Epithelial cell of proximal tubule (primary cell): ENCODE results near the gene CFAP43. TPM values are rescaled to one million over a fixed set of nuclear protein-coding genes. Genes with fewer than 3 reads are reported as not detected.
"Not testable (repeated sequence)": the region's sequence is repeated elsewhere in the genome, so short reads cannot be mapped to it uniquely, and the experiment has no call there.

Source experiments
- DNase-seq: peaks from one replicate; pipeline ENCODE4 v3.0.0-alpha.2; 2011; ENCODE audit warnings: low read depth
- H3K4me3 ChIP-seq: 2 replicates; pipeline ENCODE4 v1.5.1; 2011; ENCODE audit warnings: low read depth, mild to moderate bottlenecking, low read length
- total RNA-seq: library from RNA; depleted of rRNA; stranded (reverse); fragments of >200 nt; gene quantifications from 2 replicates; pipeline ENCODE4 v1.2.3, GENCODE V29; 2015
- TF ChIP-seq, protein P1 (sequence below): conservative IDR thresholded peaks from 2 replicates; pipeline ENCODE4 v1.5.1; 2012; ENCODE audit warnings: low read depth, mild to moderate bottlenecking, low read length

CFAP43 gene
- total RNA-seq, 1 donor from 2014 or later, result 0.46 TPM

DNA sequence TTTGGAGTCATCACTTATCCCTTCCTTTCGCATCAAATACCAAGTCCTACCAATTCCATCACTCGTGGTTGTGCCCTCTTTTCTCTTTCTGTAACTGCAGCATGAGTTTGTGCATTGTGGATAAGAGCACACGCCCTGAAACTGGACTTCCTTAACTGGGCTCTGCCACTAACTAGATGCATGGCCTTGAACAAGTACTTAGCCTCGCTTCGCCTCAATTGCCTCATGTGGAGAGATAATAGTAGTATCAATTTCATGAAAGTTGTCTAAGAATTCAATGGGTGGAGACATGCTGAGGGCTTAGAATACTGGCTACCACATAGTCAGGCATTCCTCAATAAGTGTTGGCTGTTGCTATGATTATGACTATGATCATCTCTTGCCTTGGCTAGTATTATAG, 41.5 kb downstream of the CFAP43 start:
- no peak overlapping the region for H3K4me3 ChIP-seq
- DNase-seq, result no peak
- TF ChIP-seq, protein P1, sequence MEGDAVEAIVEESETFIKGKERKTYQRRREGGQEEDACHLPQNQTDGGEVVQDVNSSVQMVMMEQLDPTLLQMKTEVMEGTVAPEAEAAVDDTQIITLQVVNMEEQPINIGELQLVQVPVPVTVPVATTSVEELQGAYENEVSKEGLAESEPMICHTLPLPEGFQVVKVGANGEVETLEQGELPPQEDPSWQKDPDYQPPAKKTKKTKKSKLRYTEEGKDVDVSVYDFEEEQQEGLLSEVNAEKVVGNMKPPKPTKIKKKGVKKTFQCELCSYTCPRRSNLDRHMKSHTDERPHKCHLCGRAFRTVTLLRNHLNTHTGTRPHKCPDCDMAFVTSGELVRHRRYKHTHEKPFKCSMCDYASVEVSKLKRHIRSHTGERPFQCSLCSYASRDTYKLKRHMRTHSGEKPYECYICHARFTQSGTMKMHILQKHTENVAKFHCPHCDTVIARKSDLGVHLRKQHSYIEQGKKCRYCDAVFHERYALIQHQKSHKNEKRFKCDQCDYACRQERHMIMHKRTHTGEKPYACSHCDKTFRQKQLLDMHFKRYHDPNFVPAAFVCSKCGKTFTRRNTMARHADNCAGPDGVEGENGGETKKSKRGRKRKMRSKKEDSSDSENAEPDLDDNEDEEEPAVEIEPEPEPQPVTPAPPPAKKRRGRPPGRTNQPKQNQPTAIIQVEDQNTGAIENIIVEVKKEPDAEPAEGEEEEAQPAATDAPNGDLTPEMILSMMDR, result no peak

DNA sequence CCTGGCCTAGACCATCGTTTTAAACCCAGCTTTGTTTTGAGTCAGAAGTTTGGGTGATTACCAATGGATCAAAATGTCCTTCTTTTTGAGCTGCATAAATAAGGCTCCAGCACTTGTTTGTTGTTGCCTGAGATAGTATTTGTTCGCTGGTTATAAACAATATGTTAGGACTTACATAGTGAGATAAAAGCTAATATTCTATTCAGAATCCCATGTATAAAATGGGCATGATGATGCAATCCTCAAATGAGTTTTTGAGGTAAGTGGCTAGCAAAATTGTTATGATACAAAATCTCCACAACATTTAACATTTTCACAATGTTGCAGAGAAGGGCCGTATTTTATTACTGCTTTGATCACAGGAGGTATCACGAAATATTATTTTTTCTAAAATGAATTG, 48.5 kb downstream of the CFAP43 start:
- no peak for DNase-seq
- H3K4me3 ChIP-seq, result no peak overlapping the region
- TF ChIP-seq, protein P1, result no peak

DNA sequence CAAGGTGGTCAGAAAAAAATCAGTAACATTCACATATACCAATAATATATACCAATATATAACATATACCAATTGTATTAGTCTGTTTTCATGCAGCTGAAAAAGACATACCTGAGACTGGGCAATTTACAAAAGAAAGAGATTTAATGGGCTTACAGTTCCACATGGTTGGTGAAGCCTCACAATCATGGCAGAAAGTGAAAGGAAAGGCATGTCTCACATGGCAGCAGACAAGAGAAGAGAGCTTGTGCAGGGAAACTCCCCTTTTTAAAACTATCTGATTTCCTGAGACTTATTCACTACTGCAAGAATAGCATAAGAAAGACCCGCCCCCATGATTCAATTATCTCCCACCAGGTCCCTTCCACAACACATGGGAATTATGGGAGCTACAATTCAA, 58.0 kb downstream of the CFAP43 start:
- not testable (repeated sequence) for DNase-seq, H3K4me3 ChIP-seq

DNA sequence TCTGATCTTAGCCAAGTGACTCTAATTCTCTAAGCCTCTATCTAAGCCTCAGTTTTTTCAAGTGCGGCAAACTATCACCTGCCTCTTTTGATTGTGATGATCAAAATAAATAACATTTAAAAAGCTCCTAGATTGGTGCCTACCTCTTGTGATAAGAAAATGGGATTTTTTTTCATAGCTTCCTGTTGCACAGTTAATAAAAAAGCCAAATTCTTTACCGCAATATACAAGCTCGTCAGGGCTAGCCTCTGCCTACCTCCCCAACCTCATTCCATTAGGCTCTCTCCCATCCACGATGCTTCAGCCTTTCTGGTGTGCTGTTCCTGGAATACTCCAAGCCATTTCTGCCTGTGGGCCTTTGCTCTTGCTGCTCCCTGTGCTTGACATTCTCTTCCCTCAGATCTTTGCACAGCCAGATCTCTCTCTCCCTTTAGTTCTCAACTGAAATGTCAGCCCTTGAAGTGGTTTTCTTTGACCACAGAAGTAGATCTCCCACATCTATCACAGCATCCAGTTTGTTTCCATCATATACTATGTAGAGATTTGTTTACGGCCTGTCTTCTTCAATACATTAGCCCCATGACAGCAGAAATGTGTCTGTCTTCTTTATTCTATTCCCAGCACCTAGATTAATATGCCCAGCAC, 61.4 kb downstream of the CFAP43 start:
- H3K4me3 ChIP-seq, result no peak overlapping the region
- DNase-seq, result no peak
- TF ChIP-seq, protein P1, result no peak

DNA sequence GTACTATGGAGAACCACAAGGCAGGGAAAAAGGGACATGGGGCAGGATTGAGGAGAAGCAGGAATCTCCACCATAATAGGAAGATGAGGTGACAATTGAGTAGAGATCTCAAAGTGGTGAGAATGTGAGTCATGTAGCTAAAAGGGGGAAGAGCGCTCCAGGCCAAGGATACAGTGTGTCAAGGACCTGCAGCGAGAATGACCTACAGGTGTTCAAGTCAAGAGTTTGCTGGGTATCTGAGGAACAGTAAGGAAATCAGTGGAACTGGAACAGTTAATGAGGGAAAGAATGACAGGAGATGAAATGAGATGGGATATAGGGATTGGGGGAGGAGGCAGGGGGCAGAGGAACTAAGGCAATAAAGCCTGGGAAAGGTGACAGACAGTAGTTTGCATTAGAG, 76.6 kb downstream of the CFAP43 start:
- no peak overlapping the region for H3K4me3 ChIP-seq
- TF ChIP-seq, protein P1, result no peak
- DNase-seq, result no peak

DNA sequence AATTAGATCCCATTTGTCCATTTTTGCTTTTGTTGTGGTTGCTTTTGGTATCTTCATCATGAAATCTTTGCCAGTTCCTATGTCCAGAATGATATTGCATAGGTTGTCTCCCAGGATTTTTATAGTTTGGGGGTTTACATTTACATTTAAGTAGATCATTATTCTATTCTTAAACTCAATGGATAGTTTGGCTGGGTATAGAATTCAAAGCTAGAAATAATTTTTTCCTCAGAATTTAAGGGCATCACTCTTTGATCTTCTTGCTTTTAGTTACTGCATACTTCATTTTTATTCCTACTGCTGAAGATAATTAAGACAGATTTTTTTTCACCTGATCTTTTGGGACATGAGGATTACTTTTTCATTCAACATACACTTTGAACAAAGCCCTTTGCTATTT, 80.4 kb downstream of the CFAP43 start:
- H3K4me3 ChIP-seq, result no peak overlapping the region
- DNase-seq, result no peak
- TF ChIP-seq, protein P1, result no peak

DNA sequence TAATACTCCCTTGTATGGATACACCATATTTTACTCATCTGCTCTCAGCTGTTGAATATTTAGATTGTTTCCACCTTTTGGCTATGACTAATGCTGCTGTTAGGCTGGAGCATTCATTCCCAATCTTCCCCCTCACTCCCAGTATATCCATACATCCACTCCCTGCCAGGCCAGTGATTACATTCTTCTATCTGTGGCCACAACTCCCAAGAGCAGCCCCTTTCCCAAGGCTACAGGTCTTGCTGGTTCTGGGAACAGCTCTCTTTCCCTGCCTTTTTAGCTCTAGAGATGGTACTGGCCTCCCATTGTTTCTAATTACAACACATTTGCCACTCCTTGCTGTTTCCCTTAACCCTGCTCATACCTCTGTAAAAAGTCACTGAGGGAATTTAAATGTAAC, 82.0 kb downstream of the CFAP43 start:
- TF ChIP-seq, protein P1, result no peak
- H3K4me3 ChIP-seq, result no peak overlapping the region
- DNase-seq, result no peak
